Effector memory CD4-positive, alpha-beta T cell (primary cell): ENCODE measurements around the gene CDCA7L.
"Not testable (repeated sequence)": the region's sequence is repeated elsewhere in the genome, so short reads cannot be mapped to it uniquely, and the experiment has no call there.

Experiments used
- DNase-seq, 3 donors: peaks; one replicate each; pipeline ENCODE4 v3.0.0-alpha.2; 2020
- H3K27ac ChIP-seq: 2 replicates; pipeline ENCODE4 v1.7.0; 2013; ENCODE audit warnings: mild to moderate bottlenecking, low read length, moderate library complexity; ENCODE audit not compliant: insufficient read depth, poor library complexity, severe bottlenecking
- H3K27me3 ChIP-seq: replicated peaks from 2 replicates; pipeline ENCODE4 v1.7.0; 2013; ENCODE audit warnings: mild to moderate bottlenecking, low read length; ENCODE audit not compliant: insufficient read depth, control insufficient read depth, poor library complexity, severe bottlenecking
- H3K36me3 ChIP-seq: 2 replicates; pipeline ENCODE4 v1.7.0; 2013; ENCODE audit warnings: mild to moderate bottlenecking, low read length, moderate library complexity; ENCODE audit not compliant: control insufficient read depth, insufficient read depth
- H3K4me1 ChIP-seq: 2 replicates; pipeline ENCODE4 v1.7.0; 2013; ENCODE audit warnings: low read length, mild to moderate bottlenecking; ENCODE audit not compliant: control insufficient read depth, insufficient read depth, poor library complexity, severe bottlenecking
- H3K4me3 ChIP-seq: 2 replicates; pipeline ENCODE4 v1.7.0; 2013; ENCODE audit warnings: low read length, low read depth, mild to moderate bottlenecking; ENCODE audit not compliant: insufficient read depth, poor library complexity, severe bottlenecking
- H3K9me3 ChIP-seq: 2 replicates; pipeline ENCODE4 v1.7.0; 2013; ENCODE audit warnings: mild to moderate bottlenecking, low read length, moderate library complexity; ENCODE audit not compliant: control insufficient read depth

Gene CDCA7L

GRCh38 chr7:21867226-21867625 is 78.5 kb downstream of the CDCA7L start:
- H3K4me1 ChIP-seq = no peaks in the 10 kb centered on the region
- no peaks in the 10 kb centered on the region for H3K27me3 ChIP-seq
- no peak overlapping the region for H3K4me3 ChIP-seq
- no peaks in the 10 kb centered on the region for H3K36me3 ChIP-seq
- H3K27ac ChIP-seq = no peak overlapping the region
- no peaks in the 10 kb centered on the region for H3K9me3 ChIP-seq
- no peak for DNase-seq

GRCh38 chr7:21866731-21867130 is 79.0 kb downstream of the CDCA7L start:
- H3K27ac ChIP-seq = no peak overlapping the region
- H3K4me3 ChIP-seq = no peak overlapping the region
- H3K4me1 ChIP-seq = no peaks in the 10 kb centered on the region
- no peaks in the 10 kb centered on the region for H3K9me3 ChIP-seq
- no peaks in the 10 kb centered on the region for H3K36me3 ChIP-seq
- DNase-seq = no peak
- H3K27me3 ChIP-seq = no peaks in the 10 kb centered on the region

GRCh38 chr7:21865631-21866204 is 80.0 kb downstream of the CDCA7L start:
- H3K36me3 ChIP-seq, H3K9me3 ChIP-seq, H3K4me3 ChIP-seq, H3K27me3 ChIP-seq, H3K4me1 ChIP-seq, H3K27ac ChIP-seq, DNase-seq: not testable (repeated sequence)

GRCh38 chr7:21851559-21851967 is 94.1 kb downstream of the CDCA7L start:
- peaks cover 7% of the 10 kb centered on the region for H3K4me1 ChIP-seq
- no peaks in the 10 kb centered on the region for H3K36me3 ChIP-seq
- no peak for DNase-seq
- no peaks in the 10 kb centered on the region for H3K27me3 ChIP-seq
- no peaks in the 10 kb centered on the region for H3K9me3 ChIP-seq
- no peak overlapping the region for H3K4me3 ChIP-seq
- no peak overlapping the region for H3K27ac ChIP-seq
